ENCODE data around the gene ATG14.

The ATG14 gene

DNA sequence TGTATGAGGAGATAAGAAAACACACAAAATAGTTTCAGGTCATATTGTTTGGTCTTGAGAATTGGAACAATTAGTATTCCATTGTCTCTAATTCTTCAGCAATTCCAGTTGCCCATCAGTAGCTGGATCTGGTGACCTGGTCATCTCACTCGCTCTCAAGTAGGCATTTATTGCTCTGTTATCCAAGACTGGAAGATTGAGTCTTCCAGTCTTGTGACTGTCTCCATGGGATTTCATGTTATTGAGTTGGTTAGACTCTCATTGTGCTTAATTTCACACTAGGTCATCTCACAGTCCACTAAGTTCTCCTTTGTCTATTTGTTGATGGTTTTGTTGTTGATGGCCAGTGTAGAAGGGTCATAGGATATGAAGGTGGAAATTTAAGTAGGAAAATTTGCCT lies 92.9 kb downstream of the ATG14 start:
- H3K36me3 ChIP-seq (ENCODE audit: control insufficient read depth, insufficient read depth, low read length), result no peaks in the 10 kb centered on the region
- no peaks in the 10 kb centered on the region for H3K27me3 ChIP-seq (ENCODE audit: control insufficient read depth, insufficient read depth, low read length)
- H3K9ac ChIP-seq (ENCODE audit: low read length), result no peak overlapping the region
- peaks cover 10% of the 10 kb centered on the region for H3K4me1 ChIP-seq (ENCODE audit: control insufficient read depth, insufficient read depth, low read length)
- no peaks in the 10 kb centered on the region for H3K9me3 ChIP-seq (ENCODE audit: control insufficient read depth, low read length)
- H3K4me3 ChIP-seq (ENCODE audit: low read length), result no peak overlapping the region

DNA sequence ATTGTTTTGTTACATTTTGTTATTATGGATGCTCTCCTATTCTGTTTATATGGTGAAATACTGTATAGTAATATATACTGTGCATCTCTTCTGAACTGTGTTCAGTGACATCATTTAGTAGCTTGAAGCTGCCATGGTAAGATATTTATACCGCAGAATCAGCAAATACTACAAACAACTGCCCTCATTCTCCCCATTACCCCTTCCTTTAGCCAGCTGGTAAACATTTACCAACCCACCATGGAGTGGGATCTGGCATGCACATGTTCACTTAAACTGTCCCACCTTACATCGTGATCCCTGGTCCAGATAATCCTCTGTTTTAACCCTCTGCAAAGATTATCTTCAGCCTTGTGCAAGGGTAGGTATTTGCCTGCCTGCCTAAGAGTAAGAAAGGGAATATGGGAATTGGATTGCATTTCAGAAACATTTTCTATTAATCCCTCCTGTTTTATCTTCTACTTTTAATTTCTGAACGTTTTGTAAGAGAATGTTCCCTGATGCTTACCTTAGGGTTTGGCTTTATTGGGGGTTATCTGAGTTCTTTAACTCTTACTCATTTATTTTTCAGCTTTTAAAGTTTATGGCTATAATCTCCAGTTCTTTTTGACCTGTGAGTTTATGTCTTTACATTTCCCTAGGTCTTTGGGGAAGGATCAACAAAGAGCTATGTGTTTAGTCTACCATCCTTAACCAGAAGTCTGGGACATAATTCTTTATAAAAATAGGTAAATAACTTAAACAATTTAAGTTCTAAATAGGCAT lies 93.9 kb downstream of the ATG14 start:
- Histone ChIP-seq H3K27me3 (ENCODE audit: control insufficient read depth, insufficient read depth, low read length) (no peaks in the 10 kb centered on the region), H3K4me3 (ENCODE audit: low read length) (no peak overlapping the region), H3K36me3 (ENCODE audit: control insufficient read depth, insufficient read depth, low read length) (no peaks in the 10 kb centered on the region), H3K9ac (ENCODE audit: low read length) (no peak overlapping the region), H3K4me1 (ENCODE audit: control insufficient read depth, insufficient read depth, low read length) (peaks cover 10% of the 10 kb centered on the region), H3K9me3 (ENCODE audit: control insufficient read depth, low read length) (no peaks in the 10 kb centered on the region)

DNA sequence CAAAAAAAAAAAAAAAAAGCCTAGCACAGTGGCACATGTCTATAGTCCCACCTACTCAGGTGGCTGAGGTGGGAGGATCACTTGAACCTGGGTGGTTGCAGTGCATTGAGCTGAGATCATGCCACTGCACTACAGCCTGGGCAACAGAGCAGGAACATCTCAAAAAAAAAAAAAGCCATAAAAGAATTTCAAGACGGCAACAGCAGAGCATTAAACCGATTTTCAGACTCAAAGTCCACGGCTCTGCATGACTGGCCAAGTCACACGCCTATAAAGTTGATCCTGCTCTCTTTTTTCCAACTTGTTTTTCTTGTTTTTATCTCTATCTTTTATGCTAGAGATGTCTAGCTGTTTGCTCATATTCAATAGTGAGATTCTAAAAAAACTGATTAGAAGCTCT lies 95.1 kb downstream of the ATG14 start:
- Histone ChIP-seq H3K4me3 (ENCODE audit: low read length) (no peak overlapping the region), H3K9me3 (ENCODE audit: control insufficient read depth, low read length) (no peaks in the 10 kb centered on the region), H3K27me3 (ENCODE audit: control insufficient read depth, insufficient read depth, low read length) (no peaks in the 10 kb centered on the region), H3K36me3 (ENCODE audit: control insufficient read depth, insufficient read depth, low read length) (no peaks in the 10 kb centered on the region), H3K9ac (ENCODE audit: low read length) (no peak overlapping the region), H3K4me1 (ENCODE audit: control insufficient read depth, insufficient read depth, low read length) (peaks cover 10% of the 10 kb centered on the region)
